Astrocyte (in vitro differentiated cells and primary cell): ENCODE data around the gene SYNE1. TPM values are rescaled to one million over a fixed set of nuclear protein-coding genes. Genes with fewer than 3 reads are reported as not detected.

Experiments used
- DNase-seq: peaks from one replicate; pipeline ENCODE4 v3.0.0-alpha.2; 2010; ENCODE audit warnings: low read depth
- FAIRE-seq: peaks from 2 replicates; lab custom pipeline; 2011; peaks lifted over from hg19 to GRCh38; lab: Jason Lieb, UNC
- H2AFZ ChIP-seq: 2 replicates; pipeline ENCODE4 v1.6.0; 2012; ENCODE audit warnings: low read depth, low read length, inconsistent platforms
- H3K27ac ChIP-seq: 2 replicates; pipeline ENCODE4 v1.5.1; 2011; ENCODE audit warnings: low read depth, low read length, inconsistent platforms
- H3K27me3 ChIP-seq: 2 replicates; pipeline ENCODE4 v1.6.0; 2011; ENCODE audit warnings: low read length, inconsistent platforms; ENCODE audit not compliant: insufficient read depth
- H3K36me3 ChIP-seq: 2 replicates; pipeline ENCODE4 v1.5.1; 2011; ENCODE audit warnings: low read length, inconsistent platforms; ENCODE audit not compliant: insufficient read depth
- H3K4me1 ChIP-seq: 2 replicates; pipeline ENCODE4 v1.5.1; 2011; ENCODE audit warnings: low read length, inconsistent platforms; ENCODE audit not compliant: insufficient read depth
- H3K4me2 ChIP-seq: 2 replicates; pipeline ENCODE4 v1.6.0; 2012; ENCODE audit warnings: low read length, inconsistent platforms
- H3K4me3 ChIP-seq: 2 replicates; pipeline ENCODE4 v1.5.1; 2011; ENCODE audit warnings: low read depth, mild to moderate bottlenecking, low read length, inconsistent platforms; ENCODE audit not compliant: insufficient read depth
- H3K79me2 ChIP-seq: 2 replicates; pipeline ENCODE4 v1.6.0; 2012; ENCODE audit warnings: mild to moderate bottlenecking, low read length, inconsistent platforms; ENCODE audit not compliant: insufficient read depth
- H3K9ac ChIP-seq: 2 replicates; pipeline ENCODE4 v1.6.0; 2012; ENCODE audit warnings: mild to moderate bottlenecking, low read length, inconsistent platforms
- H3K9me3 ChIP-seq: 2 replicates; pipeline ENCODE4 v1.5.1; 2012; ENCODE audit warnings: low read depth, mild to moderate bottlenecking, low read length, inconsistent platforms; ENCODE audit not compliant: insufficient read depth
- H4K20me1 ChIP-seq: 2 replicates; pipeline ENCODE4 v1.6.0; 2012; ENCODE audit warnings: low read length, inconsistent platforms; ENCODE audit not compliant: insufficient read depth
- H3K27ac Mint-ChIP-seq: one replicate; pipeline ENCODE4 v1.8.0; 2021; ENCODE audit warnings: mild to moderate bottlenecking, mixed read lengths; ENCODE audit not compliant: unreplicated experiment
- H3K27me3 Mint-ChIP-seq: one replicate; pipeline ENCODE4 v1.8.0; 2021; ENCODE audit warnings: low read depth, mixed read lengths; ENCODE audit not compliant: unreplicated experiment
- H3K36me3 Mint-ChIP-seq: one replicate; pipeline ENCODE4 v1.8.0; 2021; ENCODE audit warnings: low read depth, mixed read lengths; ENCODE audit not compliant: unreplicated experiment
- H3K4me1 Mint-ChIP-seq: one replicate; pipeline ENCODE4 v1.8.0; 2021; ENCODE audit warnings: low read depth, mixed read lengths; ENCODE audit not compliant: unreplicated experiment
- H3K4me3 Mint-ChIP-seq: one replicate; pipeline ENCODE4 v1.8.0; 2021; ENCODE audit warnings: mild to moderate bottlenecking, moderate library complexity, mixed read lengths; ENCODE audit not compliant: unreplicated experiment
- H3K9me3 Mint-ChIP-seq: one replicate; pipeline ENCODE4 v1.8.0; 2021; ENCODE audit warnings: mild to moderate bottlenecking, mixed read lengths; ENCODE audit not compliant: unreplicated experiment
- CTCF ChIP-seq: IDR thresholded peaks from 2 replicates; pipeline ENCODE4 v1.5.1; 2011; ENCODE audit warnings: low read depth, mild to moderate bottlenecking, inconsistent platforms, low read length, moderate library complexity; ENCODE audit not compliant: insufficient read depth
- EZH2 ChIP-seq: IDR thresholded peaks from 2 replicates; pipeline ENCODE4 v1.6.1; 2012; ENCODE audit warnings: mild to moderate bottlenecking, low read length, inconsistent platforms; ENCODE audit not compliant: insufficient read depth
- total RNA-seq: library from RNA; stranded (reverse); gene quantifications from 2 replicates; pipeline ENCODE4 v1.2.1, GENCODE V29; 2021

Gene SYNE1
- total RNA-seq, 1 donor from 2014 or later = 66.5 TPM

DNA sequence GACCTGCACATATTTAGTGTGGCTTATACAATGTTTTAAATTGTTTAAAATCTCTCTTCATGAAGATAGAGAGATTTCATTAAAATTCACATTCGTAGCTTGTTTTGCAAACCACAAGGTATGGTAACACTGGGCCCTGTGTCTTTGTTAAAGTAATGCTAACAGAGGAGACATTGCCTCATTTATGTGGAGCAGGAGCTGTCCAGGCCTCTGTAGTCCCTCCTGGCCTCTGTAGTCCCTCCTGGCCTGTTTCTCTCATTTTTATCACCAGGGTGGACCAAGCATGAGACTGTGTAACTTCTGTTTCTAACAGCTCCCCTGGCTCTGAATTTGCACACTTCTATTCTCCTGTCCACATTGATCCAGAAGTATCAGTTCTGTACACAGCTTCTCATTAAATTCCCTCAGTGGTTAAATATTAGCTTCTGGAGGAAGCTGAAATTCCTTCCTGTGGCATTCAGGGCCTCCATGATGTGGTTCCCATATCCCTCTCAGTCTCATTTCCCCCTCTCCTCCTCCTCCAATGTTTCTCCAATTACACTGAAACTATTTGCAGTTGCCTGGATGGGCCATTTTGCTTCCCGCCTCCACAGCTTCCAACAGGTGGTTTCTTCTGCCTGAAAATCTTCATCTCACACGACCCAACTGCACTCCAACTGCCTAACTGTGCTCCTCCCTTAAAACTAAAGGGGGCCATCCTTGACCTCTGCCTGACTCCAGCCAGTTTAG is 340.4 kb downstream of the SYNE1 start:
- Mint-ChIP-seq H3K27me3 (no peaks in the 10 kb centered on the region), H3K36me3 (peaks cover 18% of the 10 kb centered on the region), H3K9me3 (no peaks in the 10 kb centered on the region), H3K4me3 (no peak overlapping the region), H3K27ac (peak overlapping the region; percentile 10), H3K4me1 (peaks cover 19% of the 10 kb centered on the region)
- Histone ChIP-seq H3K4me3 (no peak overlapping the region), H3K4me2 (no peak overlapping the region), H3K36me3 (peaks cover 39% of the 10 kb centered on the region), H3K9ac (no peak overlapping the region), H3K27ac (no peak overlapping the region), H3K27me3 (no peaks in the 10 kb centered on the region), H2AFZ (no peak overlapping the region), H3K79me2 (peaks cover 14% of the 10 kb centered on the region), H4K20me1 (no peaks in the 10 kb centered on the region), H3K4me1 (peaks cover 11% of the 10 kb centered on the region), H3K9me3 (no peaks in the 10 kb centered on the region)
- FAIRE-seq = no peak
- no peak for DNase-seq
- TF ChIP-seq CTCF (no peak), EZH2 (no peak)

DNA sequence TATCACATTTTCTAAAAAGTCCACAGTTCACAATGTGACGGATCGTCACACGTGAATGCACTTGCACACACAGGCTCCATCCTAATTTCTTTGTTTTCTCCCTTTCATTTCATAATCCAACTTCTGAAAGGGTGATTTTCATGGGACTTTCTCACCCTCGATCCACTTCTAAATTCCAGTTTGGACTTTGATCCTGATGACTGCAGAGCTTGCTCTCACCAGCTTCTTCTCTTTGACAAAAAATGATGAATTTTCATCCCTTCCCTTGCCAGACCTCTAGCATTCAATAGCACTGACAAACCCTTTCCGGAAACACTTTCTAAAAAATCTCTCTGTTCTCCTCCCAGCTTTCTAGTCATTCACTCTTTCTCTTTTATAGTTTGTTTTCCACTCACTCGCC is 341.2 kb downstream of the SYNE1 start:
- peaks cover 46% of the 10 kb centered on the region for H3K36me3 ChIP-seq
- H3K9me3 ChIP-seq = no peaks in the 10 kb centered on the region

More for the DNA sequence above, 341.2 kb downstream of the SYNE1 start:
- H3K36me3 Mint-ChIP-seq = peaks cover 22% of the 10 kb centered on the region
- H4K20me1 ChIP-seq = no peaks in the 10 kb centered on the region
- no peak overlapping the region for H2AFZ ChIP-seq
- no peak overlapping the region for H3K9ac ChIP-seq
- no peaks in the 10 kb centered on the region for H3K27me3 ChIP-seq
- H3K4me1 Mint-ChIP-seq = peaks cover 15% of the 10 kb centered on the region
- no peak overlapping the region for H3K27ac ChIP-seq
- no peak overlapping the region for H3K4me3 ChIP-seq
- DNase-seq = no peak
- TF ChIP-seq CTCF = no peak
- TF ChIP-seq EZH2 = no peak
- no peak for FAIRE-seq
- H3K27ac Mint-ChIP-seq = no peak overlapping the region
- H3K27me3 Mint-ChIP-seq = no peaks in the 10 kb centered on the region
- peaks cover 10% of the 10 kb centered on the region for H3K79me2 ChIP-seq
- peak overlapping the region; percentile 2 for H3K4me2 ChIP-seq
- H3K9me3 Mint-ChIP-seq = no peaks in the 10 kb centered on the region
- no peak overlapping the region for H3K4me3 Mint-ChIP-seq
- H3K4me1 ChIP-seq = peaks cover 11% of the 10 kb centered on the region
